ENCODE data around the gene RFX8. TPM values are rescaled to one million over a fixed set of nuclear protein-coding genes. Genes with fewer than 3 reads are reported as not detected.

Gene RFX8
- total and polyA plus RNA-seq, 2 donors (not counting 3 experiments of a cell fraction or from before 2014, with no cell fraction given): 0.21 to 1.00 TPM

Other genes with a start within 250 kb of the RFX8 start
- gene CNOT11, start 222.2 kb downstream of the RFX8 start, total RNA-seq: 44.3 and 47.7 TPM in 2 replicates
- gene CNOT11, start 222.2 kb downstream of the RFX8 start, polyA plus RNA-seq: 34.6 and 40.5 TPM in 2 replicates
- gene RNF149, start 166.4 kb downstream of the RFX8 start, total RNA-seq: 57.6 and 66.6 TPM in 2 replicates
- gene RNF149, start 166.4 kb downstream of the RFX8 start, polyA plus RNA-seq: 28.1 and 31.3 TPM in 2 replicates
- gene CREG2, start 87.6 kb downstream of the RFX8 start, total RNA-seq: 0.88 and 2.0 TPM in 2 replicates
- 0.48 and 0.67 TPM in 2 replicates for gene CREG2, start 87.6 kb downstream of the RFX8 start, polyA plus RNA-seq
- gene MAP4K4, start 222.6 kb upstream of the RFX8 start, total RNA-seq: 251 and 269 TPM in 2 replicates
- 60.2 and 79.4 TPM in 2 replicates for gene MAP4K4, start 222.6 kb upstream of the RFX8 start, polyA plus RNA-seq

Measured in endothelial cell of umbilical vein (primary cell).